ENCODE data around the gene RDH14. TPM values are rescaled to one million over a fixed set of nuclear protein-coding genes. Genes with fewer than 3 reads are reported as not detected.

The RDH14 gene
- total RNA-seq, 1 experiment from 2014 or later: 22.4 TPM

DNA sequence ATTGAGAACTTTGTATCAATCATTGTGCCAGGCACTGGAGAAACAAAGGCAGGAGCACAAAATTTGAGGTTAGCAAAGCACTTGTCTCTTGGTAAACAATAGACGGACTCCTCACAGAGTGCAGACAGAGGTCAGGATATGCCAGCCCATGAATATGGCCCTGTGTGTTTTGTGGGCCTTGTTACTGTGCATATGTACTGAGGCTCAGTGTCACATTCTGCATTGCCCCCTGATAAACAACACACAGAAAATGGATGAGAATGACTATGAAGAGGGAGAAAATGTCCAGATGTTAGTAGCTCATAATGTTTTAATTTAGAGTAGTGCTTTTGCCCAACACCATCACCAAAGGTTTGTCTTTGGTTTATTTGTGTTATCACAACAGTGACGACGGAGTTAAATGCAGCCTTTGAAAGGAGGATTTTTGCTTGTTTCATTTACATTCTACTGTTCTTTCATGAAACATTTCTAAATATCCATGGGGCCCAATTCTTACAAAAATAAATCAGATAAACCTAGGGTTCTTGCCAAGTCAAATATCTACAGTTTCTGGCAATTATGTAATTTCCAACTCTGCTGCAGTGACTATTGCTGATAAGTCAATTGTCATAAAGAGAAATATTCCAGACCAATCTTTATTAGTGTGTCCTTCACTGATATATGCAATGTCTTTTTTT is 43.5 kb upstream of the RDH14 start (continued):
- no peak for TF ChIP-seq CREM (CRISPR knock-in tag; IDR thresholded peaks at IDR 0.05)
- TF ChIP-seq, protein P1, sequence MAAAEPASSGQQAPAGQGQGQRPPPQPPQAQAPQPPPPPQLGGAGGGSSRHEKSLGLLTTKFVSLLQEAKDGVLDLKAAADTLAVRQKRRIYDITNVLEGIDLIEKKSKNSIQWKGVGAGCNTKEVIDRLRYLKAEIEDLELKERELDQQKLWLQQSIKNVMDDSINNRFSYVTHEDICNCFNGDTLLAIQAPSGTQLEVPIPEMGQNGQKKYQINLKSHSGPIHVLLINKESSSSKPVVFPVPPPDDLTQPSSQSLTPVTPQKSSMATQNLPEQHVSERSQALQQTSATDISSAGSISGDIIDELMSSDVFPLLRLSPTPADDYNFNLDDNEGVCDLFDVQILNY (CRISPR knock-in tag; IDR thresholded peaks at IDR 0.05): no peak
- TF ChIP-seq, protein P2, sequence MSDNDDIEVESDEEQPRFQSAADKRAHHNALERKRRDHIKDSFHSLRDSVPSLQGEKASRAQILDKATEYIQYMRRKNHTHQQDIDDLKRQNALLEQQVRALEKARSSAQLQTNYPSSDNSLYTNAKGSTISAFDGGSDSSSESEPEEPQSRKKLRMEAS (CRISPR knock-in tag; IDR thresholded peaks at IDR 0.05): no peak
- no peak for TF ChIP-seq OVOL2 (CRISPR knock-in tag; IDR thresholded peaks at IDR 0.05; ENCODE audit: borderline replicate concordance)
- TF ChIP-seq ZNF232 (CRISPR knock-in tag; IDR thresholded peaks at IDR 0.05): no peak
- no peak for TF ChIP-seq TEAD4 (CRISPR knock-in tag; IDR thresholded peaks at IDR 0.05)
- TF ChIP-seq HMGXB4 (CRISPR knock-in tag; IDR thresholded peaks at IDR 0.05): no peak

DNA sequence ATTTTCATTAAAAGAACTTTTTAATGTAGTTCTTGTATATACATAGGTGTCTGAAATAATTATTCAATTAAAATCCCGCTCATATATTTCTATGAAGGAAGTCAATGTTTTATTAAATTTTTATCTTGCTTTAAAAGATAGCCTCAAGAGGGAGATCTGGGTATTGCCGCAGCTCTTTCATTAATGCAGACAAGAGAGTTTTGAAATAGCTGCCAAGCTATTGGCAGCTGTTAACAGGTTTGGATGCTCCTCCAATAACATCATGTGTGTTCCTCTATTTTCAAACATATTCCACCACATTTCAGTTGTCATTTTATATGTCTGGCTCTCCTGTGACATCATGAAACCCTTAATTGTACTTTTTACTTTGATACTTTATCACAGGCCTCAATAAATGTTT is 41.8 kb upstream of the RDH14 start:
- no peaks in the 10 kb centered on the region for H3K9me3 Mint-ChIP-seq
- no peak for TF ChIP-seq ZNF512 (CRISPR knock-in tag; IDR thresholded peaks at IDR 0.05; ENCODE audit: borderline replicate concordance)
- TF ChIP-seq ZSCAN18 (CRISPR knock-in tag; IDR thresholded peaks at IDR 0.05): no peak
- no peak for TF ChIP-seq TP53 (CRISPR knock-in tag; IDR thresholded peaks at IDR 0.05)
- TF ChIP-seq ZNF263 (CRISPR knock-in tag; IDR thresholded peaks at IDR 0.05; ENCODE audit: low read depth): no peak
- no peak for TF ChIP-seq ZNF532 (CRISPR knock-in tag; IDR thresholded peaks at IDR 0.05; ENCODE audit: borderline replicate concordance)
- no peak for TF ChIP-seq SOX15 (CRISPR knock-in tag; IDR thresholded peaks at IDR 0.05)
- no peak overlapping the region for H3K27ac Mint-ChIP-seq
- POLR2A ChIA-PET: no interaction called here
- no peak for DNase-seq (ENCODE audit: low spot score)
- no peak overlapping the region for H3K4me3 Mint-ChIP-seq
- CTCF ChIA-PET: no interaction called here
- no peaks in the 10 kb centered on the region for H3K36me3 Mint-ChIP-seq
- no peak for ATAC-seq
- no peaks in the 10 kb centered on the region for H3K27me3 Mint-ChIP-seq (ENCODE audit: low read depth)
- H3K4me1 Mint-ChIP-seq: no peaks in the 10 kb centered on the region

DNA sequence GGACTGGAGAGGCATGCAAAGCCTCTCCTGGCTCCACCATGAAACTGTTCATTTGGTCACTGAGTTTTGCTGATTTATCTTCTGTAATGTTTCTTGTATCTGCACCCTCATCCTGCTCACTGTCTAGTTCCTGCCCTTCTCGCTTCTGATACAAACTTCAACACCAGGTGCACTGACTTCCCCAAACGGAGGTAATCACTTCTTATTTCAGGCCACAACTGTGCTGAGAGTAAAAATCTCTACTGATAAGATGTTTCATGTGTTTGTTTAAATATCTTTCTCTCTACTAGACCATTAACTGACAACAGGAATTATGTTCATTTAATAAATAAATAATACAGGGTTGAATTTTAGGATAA is 39.8 kb upstream of the RDH14 start:
- TF ChIP-seq RORB (CRISPR knock-in tag; IDR thresholded peaks at IDR 0.05) (no peak), GRHL2 (CRISPR knock-in tag; IDR thresholded peaks at IDR 0.05; ENCODE audit: insufficient replicate concordance, severe bottlenecking) (no peak)
- Mint-ChIP-seq H3K27ac (no peak overlapping the region), H3K4me1 (no peaks in the 10 kb centered on the region), H3K27me3 (ENCODE audit: low read depth) (no peaks in the 10 kb centered on the region), H3K9me3 (peaks cover 4% of the 10 kb centered on the region; the same call in 1 of the 2 replicates), H3K36me3 (no peaks in the 10 kb centered on the region), H3K4me3 (no peak overlapping the region)
- ATAC-seq (no peak), DNase-seq (ENCODE audit: low spot score) (no peak)
- ChIA-PET CTCF (no interaction called here), POLR2A (no interaction called here)

Measured in WTC11 (cell line).